A673 (cell line): Measurements from ENCODE around the gene KCNQ1. TPM values are rescaled to one million over a fixed set of nuclear protein-coding genes. Genes with fewer than 3 reads are reported as not detected.

ENCODE experiments used
- BruUV-seq: library from RNA; stranded (reverse); fragments of 400-500 nt; replicated peaks from 2 replicates; lab custom pipeline; 2021; lab: Mats Ljungman, UMichigan
- CTCF ChIA-PET: fragments of 300-600 bp; sonication (Branson Sonifier 250); formaldehyde crosslinking; loops from one replicate; lab custom pipeline; 2022; ENCODE audit warnings: antibody characterized with exemption; lab: Charles Lee
- POLR2A ChIA-PET: fragments of 300-600 bp; sonication (Branson Sonifier 250); formaldehyde crosslinking; loops from one replicate; lab custom pipeline; 2022; ENCODE audit warnings: antibody characterized with exemption; ENCODE audit not compliant: low non-redundant PET; lab: Charles Lee
- DNase-seq: peaks from one replicate; pipeline ENCODE4 v3.0.0-alpha.2; 2015; ENCODE audit warnings: low spot score
- H3K27ac ChIP-seq: fragments of 200-600 bp; sonication (generic); 2 replicates; pipeline ENCODE4 v1.5.1; 2016; ENCODE audit warnings: mixed run types, low read depth, mild to moderate bottlenecking, mixed read lengths, antibody characterized with exemption, low read length; ENCODE audit not compliant: poor library complexity, severe bottlenecking
- H3K27me3 ChIP-seq: fragments of 200-600 bp; sonication (generic); replicated peaks from 2 replicates; pipeline ENCODE4 v1.6.1; 2017; ENCODE audit warnings: mixed run types, low read depth, mild to moderate bottlenecking, mixed read lengths, antibody characterized with exemption, low read length; ENCODE audit not compliant: insufficient read depth, poor library complexity
- H3K36me3 ChIP-seq: fragments of 200-600 bp; sonication (generic); 2 replicates; pipeline ENCODE4 v1.6.1; 2016; ENCODE audit warnings: mixed run types, mild to moderate bottlenecking, mixed read lengths, antibody characterized with exemption, low read length; ENCODE audit not compliant: insufficient read depth, poor library complexity, severe bottlenecking
- H3K4me1 ChIP-seq: fragments of 200-600 bp; sonication (generic); 2 replicates; pipeline ENCODE4 v1.6.1; 2017; ENCODE audit warnings: mixed run types, mild to moderate bottlenecking, mixed read lengths, antibody characterized with exemption, low read length; ENCODE audit not compliant: insufficient read depth, poor library complexity, severe bottlenecking
- H3K4me3 ChIP-seq: fragments of 200-600 bp; sonication (generic); 2 replicates; pipeline ENCODE4 v1.5.1; 2016; ENCODE audit warnings: low read depth, mixed run types, mild to moderate bottlenecking, mixed read lengths, low read length; ENCODE audit not compliant: poor library complexity, severe bottlenecking
- H3K9me3 ChIP-seq: fragments of 200-600 bp; sonication (generic); 2 replicates; pipeline ENCODE4 v1.6.1; 2016; ENCODE audit warnings: mixed run types, low read depth, mild to moderate bottlenecking, mixed read lengths, antibody characterized with exemption, low read length; ENCODE audit not compliant: poor library complexity, severe bottlenecking
- EZH2 ChIP-seq: fragments of 200-600 bp; sonication (generic); IDR thresholded peaks from 2 replicates; pipeline ENCODE4 v1.6.1; 2017; ENCODE audit warnings: borderline replicate concordance, low read depth, mild to moderate bottlenecking, mixed read lengths, antibody characterized with exemption, low read length; ENCODE audit not compliant: poor library complexity, severe bottlenecking
- intact Hi-C: fragments of 100-400 bp; cut with micrococcal nuclease; formaldehyde crosslinking; loops from one replicate; pipeline ENCODE4 v1.10.0; 2022; ENCODE audit not compliant: unreplicated experiment
- total RNA-seq: library from RNA; stranded (reverse); gene quantifications from 2 replicates; pipeline ENCODE4 v1.2.3, GENCODE V29; 2021
- TF ChIP-seq, protein P1 (sequence below): fragments of 300-800, 200-600 bp; sonication (generic); conservative IDR thresholded peaks from 2 replicates; pipeline ENCODE4 v1.5.1; 2017; ENCODE audit warnings: low read depth, mild to moderate bottlenecking, antibody characterized with exemption, low read length, moderate library complexity, mixed read lengths

KCNQ1 gene
- total RNA-seq, 1 experiment from 2014 or later = not detected

DNA sequence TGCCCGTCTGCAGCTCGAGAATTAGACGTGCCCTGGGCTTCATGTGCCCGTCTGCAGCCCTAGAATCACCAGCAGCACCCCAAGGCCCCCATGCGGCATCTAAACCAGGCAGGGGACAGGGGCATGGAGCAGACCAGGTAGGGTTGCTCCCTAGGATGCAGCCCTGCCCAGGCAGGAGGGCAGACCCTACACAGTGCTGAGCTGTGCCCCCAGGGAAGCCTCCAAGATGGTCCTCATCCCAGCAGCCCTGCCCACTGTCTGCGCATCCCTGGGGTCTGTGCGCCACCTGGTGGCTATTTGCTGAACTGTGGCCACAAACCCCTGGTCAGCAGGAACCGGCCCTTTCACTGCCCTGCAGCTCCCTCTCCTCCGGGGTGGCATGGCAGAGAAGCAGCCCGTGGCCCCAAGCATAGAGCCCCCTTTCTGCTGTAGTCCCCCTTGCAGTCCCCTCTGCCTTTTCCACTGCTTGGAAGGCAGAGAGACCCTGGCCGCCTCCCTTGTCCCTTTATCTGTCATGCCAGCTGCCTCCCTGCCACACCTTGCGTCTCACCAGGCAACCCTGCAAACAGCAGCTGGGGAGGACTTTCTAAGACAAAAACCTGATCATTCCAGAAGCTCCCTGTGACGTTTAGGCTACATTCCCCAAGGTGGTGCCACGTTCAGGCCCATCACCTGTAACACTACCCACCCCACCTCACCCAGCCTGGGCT is 86.6 kb downstream of the KCNQ1 start:
- no peaks in the 10 kb centered on the region for H3K36me3 ChIP-seq
- intact Hi-C loops = loop anchor here (1.0 to 10.0 kb wide), 3 partner anchors 103 to 337 kb away; no protein-coding TSS in a partner anchor
- peaks cover 5% of the 10 kb centered on the region for H3K4me1 ChIP-seq
- no peaks in the 10 kb centered on the region for H3K9me3 ChIP-seq
- no peaks in the 10 kb centered on the region for H3K27me3 ChIP-seq
- POLR2A ChIA-PET = no interaction called here
- TF ChIP-seq, protein P1, sequence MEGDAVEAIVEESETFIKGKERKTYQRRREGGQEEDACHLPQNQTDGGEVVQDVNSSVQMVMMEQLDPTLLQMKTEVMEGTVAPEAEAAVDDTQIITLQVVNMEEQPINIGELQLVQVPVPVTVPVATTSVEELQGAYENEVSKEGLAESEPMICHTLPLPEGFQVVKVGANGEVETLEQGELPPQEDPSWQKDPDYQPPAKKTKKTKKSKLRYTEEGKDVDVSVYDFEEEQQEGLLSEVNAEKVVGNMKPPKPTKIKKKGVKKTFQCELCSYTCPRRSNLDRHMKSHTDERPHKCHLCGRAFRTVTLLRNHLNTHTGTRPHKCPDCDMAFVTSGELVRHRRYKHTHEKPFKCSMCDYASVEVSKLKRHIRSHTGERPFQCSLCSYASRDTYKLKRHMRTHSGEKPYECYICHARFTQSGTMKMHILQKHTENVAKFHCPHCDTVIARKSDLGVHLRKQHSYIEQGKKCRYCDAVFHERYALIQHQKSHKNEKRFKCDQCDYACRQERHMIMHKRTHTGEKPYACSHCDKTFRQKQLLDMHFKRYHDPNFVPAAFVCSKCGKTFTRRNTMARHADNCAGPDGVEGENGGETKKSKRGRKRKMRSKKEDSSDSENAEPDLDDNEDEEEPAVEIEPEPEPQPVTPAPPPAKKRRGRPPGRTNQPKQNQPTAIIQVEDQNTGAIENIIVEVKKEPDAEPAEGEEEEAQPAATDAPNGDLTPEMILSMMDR = peak; percentile 79
- TF ChIP-seq EZH2 = no peak
- no peak overlapping the region for H3K27ac ChIP-seq
- DNase-seq = peak; percentile 48
- no peak overlapping the region for H3K4me3 ChIP-seq
- no TSS peak for BruUV-seq
- CTCF ChIA-PET = interaction anchor here (0.8 to 4.0 kb wide), 4 partner anchors 104 to 359 kb away, joined by 3 to 52 read pairs (median 3); no protein-coding TSS in a partner anchor

DNA sequence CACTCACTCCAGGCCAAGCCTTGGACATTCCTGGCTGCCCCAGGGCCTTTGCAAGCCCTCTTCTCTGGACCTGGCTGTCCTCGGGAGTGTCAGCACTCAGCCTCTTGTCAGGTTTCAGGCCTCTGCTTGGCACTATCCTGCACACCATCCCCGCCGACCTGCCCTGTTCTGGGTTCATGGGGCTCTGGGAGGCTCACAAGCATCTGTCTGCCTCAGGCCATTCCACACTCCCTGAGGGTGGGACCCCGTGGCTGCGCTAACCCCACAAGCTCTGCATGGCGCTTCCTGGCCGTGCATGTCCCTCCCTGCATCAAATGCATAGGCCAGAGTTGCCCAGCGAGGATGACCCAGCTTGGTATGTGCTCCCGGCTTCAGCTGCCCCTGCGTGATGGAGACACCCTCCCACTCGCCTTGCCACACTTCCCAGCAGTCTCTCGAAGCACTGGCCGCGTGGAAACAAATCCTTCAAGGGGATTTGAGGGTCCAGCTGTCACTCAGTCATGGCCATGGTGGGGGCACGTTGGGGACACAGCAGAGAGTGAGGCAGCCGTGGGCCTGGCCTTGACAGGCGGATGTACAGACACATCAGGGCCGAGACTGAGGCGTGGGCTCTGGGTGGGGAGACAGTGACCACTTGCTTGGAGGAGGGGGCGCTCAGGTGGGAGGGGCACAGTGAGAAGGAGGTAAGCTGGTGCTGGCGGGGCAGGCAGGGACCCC is 87.3 kb downstream of the KCNQ1 start:
- TF ChIP-seq, protein P1 = no peak
- TF ChIP-seq EZH2 = no peak
- intact Hi-C loops = loop anchor here (1.0 to 10.0 kb wide), 3 partner anchors 104 to 337 kb away; no protein-coding TSS in a partner anchor
- DNase-seq = no peak
- POLR2A ChIA-PET = no interaction called here
- no TSS peak for BruUV-seq
- no peaks in the 10 kb centered on the region for H3K9me3 ChIP-seq
- no peaks in the 10 kb centered on the region for H3K36me3 ChIP-seq
- CTCF ChIA-PET = interaction anchor here (0.6 to 4.0 kb wide), 6 partner anchors 104 to 462 kb away, joined by 3 to 52 read pairs (median 3); partner anchors contain the start of gene CDKN1C
- no peak overlapping the region for H3K4me3 ChIP-seq
- H3K27ac ChIP-seq = no peak overlapping the region
- no peaks in the 10 kb centered on the region for H3K27me3 ChIP-seq
- peaks cover 5% of the 10 kb centered on the region for H3K4me1 ChIP-seq

DNA sequence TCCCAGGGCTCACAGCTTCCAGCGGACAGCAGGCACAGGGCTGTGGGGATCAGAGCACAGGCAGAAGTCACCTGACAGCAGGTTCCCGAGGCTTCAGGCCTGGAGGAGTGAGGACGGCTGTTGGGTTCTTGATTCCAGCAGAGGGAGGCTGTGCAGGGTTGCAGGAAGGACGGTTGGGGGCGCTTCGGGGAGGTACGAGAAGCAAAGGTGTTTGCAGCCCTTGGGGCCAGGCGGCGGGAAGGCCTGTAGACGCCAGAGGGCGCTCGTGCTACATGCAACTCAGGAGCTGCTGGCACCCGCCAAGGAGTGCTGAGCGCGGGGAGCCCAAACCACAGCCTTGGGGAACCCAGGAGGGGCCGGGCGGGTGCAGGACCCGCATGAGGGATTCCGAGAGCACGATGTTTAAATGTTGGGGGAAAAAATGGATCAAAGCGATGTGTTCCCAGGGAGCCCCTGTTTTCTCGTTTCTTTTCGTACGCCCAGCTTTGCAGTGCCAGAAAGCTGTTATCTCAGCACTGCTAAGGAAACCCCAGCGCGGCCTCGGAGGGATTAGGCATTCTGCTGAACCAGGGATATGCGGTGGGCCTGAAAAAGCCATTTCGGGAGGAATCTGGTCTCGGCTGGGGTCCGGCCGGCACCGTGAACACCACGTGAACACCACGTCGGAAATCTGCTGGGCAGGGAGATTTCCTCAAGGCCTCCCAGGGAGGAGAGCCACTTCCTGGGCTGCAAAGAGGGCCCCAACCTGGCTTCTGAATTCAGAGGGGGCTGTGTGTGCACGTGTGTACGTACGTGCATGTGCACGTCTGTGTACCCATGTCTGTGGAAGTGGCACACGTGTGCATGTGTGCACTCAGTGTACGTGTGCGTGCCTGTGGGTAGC is 88.1 kb downstream of the KCNQ1 start:
- ChIA-PET CTCF (interaction anchor here (0.5 to 4.0 kb wide), 7 partner anchors 113 to 461 kb away, joined by 3 to 52 read pairs (median 3); partner anchors contain the start of gene CDKN1C), POLR2A (no interaction called here)
- intact Hi-C loops = loop anchor here (1.0 to 10.0 kb wide), 3 partner anchors 338 to 359 kb away; no protein-coding TSS in a partner anchor
- BruUV-seq = no TSS peak
- no peaks in the 10 kb centered on the region for H3K36me3 ChIP-seq
- H3K4me1 ChIP-seq = peaks cover 5% of the 10 kb centered on the region
- H3K27ac ChIP-seq = no peak overlapping the region
- no peaks in the 10 kb centered on the region for H3K9me3 ChIP-seq
- peak; percentile 89 for DNase-seq
- TF ChIP-seq, protein P1 = peak; percentile 97
- TF ChIP-seq EZH2 = no peak
- H3K27me3 ChIP-seq = no peaks in the 10 kb centered on the region
- no peak overlapping the region for H3K4me3 ChIP-seq
